Pancreas (tissue), 10 donors: ENCODE data around the gene DMXL2. TPM values are rescaled to one million over a fixed set of nuclear protein-coding genes. Genes with fewer than 3 reads are reported as not detected.
"Not testable (repeated sequence)": the region's sequence is repeated elsewhere in the genome, so short reads cannot be mapped to it uniquely, and the experiment has no call there.

Experiments used
- ATAC-seq, 4 donors: fragments of 200-7000 bp; cut with Tn5 transposase; one replicate each; pipeline versions ENCODE4 v1.8.0 to v1.9.1; 2020; ENCODE audit warnings: mild to moderate bottlenecking in 4 of 4, moderate library complexity in 4 of 4
- DNase-seq, 6 donors: peaks; one replicate each; pipeline ENCODE4 v3.0.0-alpha.2; 2020
- FAIRE-seq: peaks from 2 replicates; lab custom pipeline; 2012; peaks lifted over from hg19 to GRCh38; lab: Jason Lieb, UNC
- H3K27ac ChIP-seq, 4 donors: fragments of 200-600 bp; sonication (generic); 1 replicate in 3 of 4; 2 replicates in 1 of 4; pipeline versions ENCODE4 v1.5.0 to v1.8.0; 2020
- H3K27me3 ChIP-seq, 4 donors: fragments of 200-600 bp; one replicate each; pipeline ENCODE4 v1.8.0; 2021
- H3K36me3 ChIP-seq, 3 donors: fragments of 200-600 bp; sonication (generic) in 1 of 3; one replicate each; pipeline versions ENCODE4 v1.5.0 to v1.8.0; 2020 to 2021
- H3K4me1 ChIP-seq, 3 donors: fragments of 200-600 bp; one replicate each; pipeline ENCODE4 v1.8.0; 2021
- H3K4me3 ChIP-seq, 4 donors: fragments of 200-600 bp; sonication (generic) in 2 of 4; one replicate each; pipeline versions ENCODE4 v1.5.0 to v1.8.0; 2020 to 2021
- H3K9me3 ChIP-seq, 4 donors: fragments of 200-600 bp; one replicate each; pipeline ENCODE4 v1.8.0; 2021
- CTCF ChIP-seq, 4 donors: fragments of 200-600 bp; sonication (generic) in 3 of 4; IDR thresholded peaks; one replicate each; pipeline versions ENCODE4 v1.5.0 to v1.8.0; 2021; ENCODE audit warnings: antibody characterized with exemption in 4 of 4
- WGBS, 2 donors: extraction: QIAGEN DNeasy Blood & Tissue Kit; methylation state at CpG; one replicate each; pipeline ENCODE4 v1.1.7; 2013; 5-methylcytosine and 5-hydroxymethylcytosine counted together
- intact Hi-C, 3 donors: fragments of 100-400 bp; cut with DNase I; formaldehyde crosslinking; loops; one replicate each; pipeline versions ENCODE4 v1.11.1 to v1.14.2; 2022
- polyA plus RNA-seq, 2 donors: library from polyadenylated mRNA; stranded (reverse); fragments of 200-250 nt; gene quantifications; one replicate each; pipeline ENCODE4 v1.2.3, GENCODE V29; 2013
- total RNA-seq, 6 donors: library from RNA; stranded (reverse); fragmentation: NEBNext Ultra II Directional in 4 of 6; extraction: Animal tissue kit (Norgen Biotek cat#: 25700) in 4 of 6; gene quantifications; one replicate each; pipeline versions ENCODE4 v1.2.1 to v1.2.4, GENCODE V29; 2021 to 2023
- donor health status: healthy with polysubstance abuse.
- donor health status: DM: no; HTN: no; CAD: no; lungs with moderate emphysema.
- donor health status: DM: no; HTN: no; CAD: no.
- donor health status: control.
- donor health status: control.
- donor health status: Bipolar disorder and iron deficiency.
- donor health status: DM: yes; HTN: yes; CAD: no.
- donor health status: DM: no; HTN: no; CAD: no.
- donor health status: DM: no; HTN: no; CAD: no.
- donor health status: DM: yes; HTN: yes; CAD: no.

The DMXL2 gene
- total and polyA plus RNA-seq, 8 donors = 6.6 to 31.8 (median 12.1) TPM

- Histone ChIP-seq H3K9me3 (no peaks in the 10 kb centered on the region), H3K36me3 (no peaks in the 10 kb centered on the region), H3K27ac (no peak overlapping the region), H3K27me3 (no peaks in the 10 kb centered on the region), H3K4me1 (no peaks in the 10 kb centered on the region), H3K4me3 (no peak overlapping the region)
- FAIRE-seq = no peak
- 91 to 96% methylated on average over 3 of the region's 3 CpGs for WGBS, 2 donors
- DNase-seq = no peak
- TF ChIP-seq CTCF (IDR thresholded peaks at IDR 0.05) = no peak
- ATAC-seq = no peak
- intact Hi-C loops = no loop called here
Measured at GRCh38 chr15:51613951-51614350, 8.6 kb downstream of the DMXL2 start.

- DNase-seq, H3K27ac ChIP-seq, intact Hi-C loops, H3K4me1 ChIP-seq, ATAC-seq, FAIRE-seq, H3K36me3 ChIP-seq, H3K9me3 ChIP-seq, H3K27me3 ChIP-seq, H3K4me3 ChIP-seq: not testable (repeated sequence)
- WGBS, 2 donors = 95 to 99% methylated on average over 5 of the region's 5 CpGs
Measured at GRCh38 chr15:51612669-51613068, 9.9 kb downstream of the DMXL2 start.

GRCh38 chr15:51603462-51603948 lies 19.1 kb downstream of the DMXL2 start:
- FAIRE-seq, ATAC-seq, H3K27ac ChIP-seq, intact Hi-C loops, H3K9me3 ChIP-seq, H3K36me3 ChIP-seq, H3K4me3 ChIP-seq, DNase-seq, H3K27me3 ChIP-seq, H3K4me1 ChIP-seq: not testable (repeated sequence)
- WGBS, 2 donors = 95 to 96% methylated on average over 15 of the region's 15 CpGs

- no peak for DNase-seq
- no peak for FAIRE-seq
Measured at GRCh38 chr15:51603002-51603401, 19.6 kb downstream of the DMXL2 start.

DNA sequence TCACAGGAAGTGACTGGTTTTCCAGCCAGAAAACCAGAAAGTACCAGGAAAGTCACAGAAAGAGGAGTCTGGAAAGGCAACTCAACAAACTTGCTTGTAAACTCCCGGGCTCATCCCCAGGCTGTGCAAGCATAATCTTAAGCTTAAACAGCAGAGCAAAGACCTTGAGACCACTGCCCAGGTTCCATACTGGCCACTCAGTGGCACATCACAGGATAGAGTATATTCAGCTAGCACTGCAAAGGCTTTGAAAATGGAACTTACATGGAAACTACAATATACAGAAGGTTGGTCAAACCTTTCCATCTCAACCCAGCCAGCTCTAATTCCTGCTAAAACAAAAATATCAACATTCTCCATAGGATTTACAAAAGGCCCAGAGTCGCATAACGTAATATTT lies 20.1 kb downstream of the DMXL2 start:
- no peak for FAIRE-seq
- no peak for TF ChIP-seq CTCF (IDR thresholded peaks at IDR 0.05)
- no peak for ATAC-seq
- Histone ChIP-seq H3K9me3 (no peaks in the 10 kb centered on the region), H3K4me3 (no peak overlapping the region), H3K27me3 (no peaks in the 10 kb centered on the region), H3K36me3 (no peaks in the 10 kb centered on the region), H3K4me1 (peaks cover 0 to 6% (median 0%) of the 10 kb centered on the region in 3 donors), H3K27ac (no peak overlapping the region)
- intact Hi-C loops = no loop called here
- no peak for DNase-seq
- 67 to 78% methylated on average over 3 of the region's 3 CpGs for WGBS, 2 donors

More at GRCh38 chr15:51603002-51603401, 19.6 kb downstream of the DMXL2 start:
- 95 to 97% methylated on average over 2 of the region's 2 CpGs for WGBS, 2 donors
- H3K27me3 ChIP-seq = no peaks in the 10 kb centered on the region
- no peak for ATAC-seq
- no peaks in the 10 kb centered on the region for H3K36me3 ChIP-seq
- peaks cover 0 to 6% (median 0%) of the 10 kb centered on the region in 3 donors for H3K4me1 ChIP-seq
- no peak overlapping the region for H3K4me3 ChIP-seq
- no peak for TF ChIP-seq CTCF (IDR thresholded peaks at IDR 0.05)
- H3K27ac ChIP-seq = no peak overlapping the region
- intact Hi-C loops = no loop called here
- H3K9me3 ChIP-seq = no peaks in the 10 kb centered on the region

DNA sequence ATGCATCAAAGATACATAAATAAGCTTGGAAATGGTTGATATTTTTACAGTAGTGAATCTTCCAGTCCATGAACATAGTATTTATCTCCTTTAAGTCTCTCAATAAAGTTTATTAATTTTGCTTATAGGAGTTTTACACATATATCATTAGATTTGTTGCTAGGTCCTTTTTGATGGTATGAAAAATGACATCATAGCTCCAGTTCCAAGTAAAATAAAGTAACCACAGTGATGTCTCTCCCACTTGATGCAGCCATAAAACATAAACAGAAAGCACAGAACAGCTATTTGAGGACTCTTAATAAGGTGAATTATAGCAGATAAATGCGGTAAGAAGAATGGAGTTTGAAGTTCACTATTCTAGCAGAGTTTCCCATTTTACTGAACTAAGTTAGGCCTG lies 20.8 kb downstream of the DMXL2 start:
- ATAC-seq (no peak), DNase-seq (no peak)
- no peak for TF ChIP-seq CTCF (IDR thresholded peaks at IDR 0.05)

More for the DNA sequence above, 20.8 kb downstream of the DMXL2 start:
- no peak for FAIRE-seq
- H3K4me1 ChIP-seq = peaks cover 0 to 6% (median 0%) of the 10 kb centered on the region in 3 donors
- no peaks in the 10 kb centered on the region for H3K9me3 ChIP-seq
- H3K27me3 ChIP-seq = no peaks in the 10 kb centered on the region
- H3K27ac ChIP-seq = no peak overlapping the region
- H3K36me3 ChIP-seq = no peaks in the 10 kb centered on the region
- 98 to 100% methylated on average over 1 of the region's 1 CpG for WGBS, 2 donors
- no peak overlapping the region for H3K4me3 ChIP-seq
- intact Hi-C loops = no loop called here
